Suppressor macrophage treated with lipopolysaccharide for 1 hour (primary cell): ENCODE data around the gene AKAP8.
A peak's percentile ranks its signal among the peaks of the same experiment; 100 is the strongest.
"Not testable (repeated sequence)": the region's sequence is repeated elsewhere in the genome, so short reads cannot be mapped to it uniquely, and the experiment has no call there.

Experiments used
- DNase-seq, 3 donors: peaks; one replicate each; pipeline ENCODE4 v3.0.0-alpha.2; 2020 to 2022

The AKAP8 gene

DNA sequence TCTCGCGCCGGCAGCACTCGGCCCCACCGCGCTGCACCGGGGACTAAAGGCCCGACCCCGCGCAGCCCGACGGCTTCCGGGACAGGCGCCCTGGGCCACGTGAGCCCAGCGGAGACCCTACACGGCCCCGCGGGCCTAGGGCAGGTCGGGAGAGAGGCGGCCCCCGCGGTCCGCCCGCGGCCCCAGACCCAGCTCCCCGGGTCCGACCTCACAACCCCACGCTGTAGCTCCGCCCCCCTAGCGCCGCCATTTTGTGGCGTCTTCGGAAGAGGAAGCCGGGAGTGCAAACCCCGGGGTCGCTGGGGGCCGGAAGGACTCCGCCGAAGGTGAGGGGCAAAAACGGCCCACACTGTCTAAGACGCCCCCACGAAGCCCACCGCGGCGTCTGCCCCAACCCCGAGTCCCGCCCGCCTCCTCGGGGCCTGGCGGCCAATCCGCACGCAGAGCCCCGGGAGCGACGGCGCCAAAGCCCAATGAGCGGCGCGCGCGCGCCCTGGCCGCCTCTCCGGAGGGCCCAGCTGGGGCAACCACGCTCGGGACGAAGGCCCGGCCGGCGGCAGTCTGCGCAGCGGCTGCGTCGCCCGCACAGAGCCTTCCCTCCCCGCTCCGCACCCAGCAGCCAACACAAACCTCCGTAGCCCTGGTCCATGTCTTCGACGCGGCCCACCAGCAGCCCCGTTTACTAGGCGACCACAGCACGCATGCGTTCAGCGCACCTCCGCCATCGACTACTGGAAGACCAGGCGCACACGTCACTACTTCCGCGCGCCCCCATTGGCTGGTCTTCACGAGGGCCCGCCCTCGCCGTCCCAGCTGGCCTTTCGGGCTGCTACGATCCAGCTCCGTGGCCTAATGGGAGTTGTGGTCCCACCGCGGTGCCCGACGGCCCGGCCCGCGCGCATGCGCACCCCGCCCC lies at the start of gene AKAP8:
TSS of gene AKAP8 (minus strand) at position 705 of the 916 bp plus-strand sequence. CDS start at position 649, 56 bp downstream.
- peak; percentile 99 to 100 (median 99) for DNase-seq

DNA sequence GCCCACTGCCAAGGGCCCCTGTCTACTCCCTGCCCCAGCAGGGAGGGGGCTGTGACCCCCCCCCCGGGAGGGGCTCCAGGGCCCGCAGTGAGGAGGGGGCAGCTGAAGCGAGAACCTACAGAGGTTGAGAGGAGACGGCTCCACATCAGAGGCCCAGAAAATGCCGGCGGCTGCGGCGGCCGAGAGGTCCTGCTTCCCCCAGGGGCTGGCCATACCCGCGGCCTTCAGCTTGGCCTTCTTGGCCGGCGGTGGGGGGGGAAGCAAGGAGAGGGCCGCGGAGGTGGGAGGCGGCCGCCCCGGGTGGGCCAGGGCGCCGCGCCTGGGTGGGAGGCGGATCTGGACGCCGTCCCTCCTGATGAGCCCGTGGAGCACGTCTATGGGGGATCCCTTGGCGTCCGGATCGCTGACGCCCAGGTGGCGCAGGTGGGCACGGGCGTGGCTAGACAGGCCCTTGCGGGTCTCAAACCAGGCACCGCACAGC lies 48.4 kb upstream of the AKAP8 start:
- DNase-seq, result no peak

DNA sequence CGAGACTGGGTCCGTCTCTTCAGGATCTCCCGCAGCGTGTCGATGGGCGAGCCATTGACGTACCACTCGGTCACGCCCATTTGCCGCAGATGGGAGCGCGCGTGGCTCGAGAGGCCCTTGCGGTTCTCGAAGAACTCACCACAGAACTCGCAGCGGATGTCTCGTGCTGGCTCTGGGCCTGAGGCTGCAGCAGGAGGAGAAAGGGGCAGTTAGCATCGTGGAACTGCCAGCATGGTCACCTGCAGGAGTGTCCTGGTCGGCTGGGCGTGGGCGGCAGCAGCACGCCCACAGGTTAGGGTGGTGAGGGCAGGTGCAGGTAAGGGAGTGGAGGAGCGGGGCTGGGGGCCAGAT lies 47.7 kb upstream of the AKAP8 start:
- no peak for DNase-seq

DNA sequence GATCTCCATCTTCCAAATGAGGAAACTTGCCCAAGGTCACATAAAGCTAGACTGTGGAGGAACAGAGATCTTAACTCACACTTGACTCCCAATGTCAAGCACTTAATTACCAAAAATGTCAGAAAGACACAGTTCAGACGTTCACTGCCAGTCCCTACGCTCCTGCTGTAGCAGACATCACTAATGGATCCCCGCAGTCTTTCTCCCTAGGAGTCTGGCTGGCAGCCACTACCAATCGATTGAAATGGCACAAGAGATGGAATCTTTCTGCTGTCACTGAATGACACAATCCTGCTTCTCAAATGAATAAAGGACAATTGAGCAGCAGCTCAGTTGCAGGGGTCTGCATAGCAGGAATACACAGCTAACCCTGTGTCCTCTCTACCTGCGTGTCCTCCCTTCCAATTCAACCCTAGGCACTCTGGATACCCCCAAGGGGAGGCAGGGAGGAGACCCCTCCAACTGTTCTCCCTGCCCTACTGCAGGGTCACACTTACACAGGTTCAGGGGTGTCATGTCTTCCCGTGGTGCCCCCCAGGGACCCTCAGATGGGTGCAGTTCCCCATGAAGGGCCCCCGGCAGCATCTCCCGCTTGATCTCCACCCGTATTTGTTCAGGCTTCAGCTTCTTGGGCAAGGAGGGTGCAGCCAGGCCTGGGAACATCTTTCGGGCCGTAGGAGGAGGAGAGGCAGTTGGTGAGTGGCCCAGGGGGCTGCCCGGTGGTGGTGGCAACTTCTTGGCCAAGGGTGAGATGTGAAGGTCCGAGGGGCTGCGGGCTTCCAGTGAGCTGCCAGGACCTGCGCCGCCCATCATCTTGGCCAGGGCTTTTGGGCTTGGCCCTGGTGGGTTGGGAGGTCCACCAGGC lies 47.1 kb upstream of the AKAP8 start:
- no peak for DNase-seq

DNA sequence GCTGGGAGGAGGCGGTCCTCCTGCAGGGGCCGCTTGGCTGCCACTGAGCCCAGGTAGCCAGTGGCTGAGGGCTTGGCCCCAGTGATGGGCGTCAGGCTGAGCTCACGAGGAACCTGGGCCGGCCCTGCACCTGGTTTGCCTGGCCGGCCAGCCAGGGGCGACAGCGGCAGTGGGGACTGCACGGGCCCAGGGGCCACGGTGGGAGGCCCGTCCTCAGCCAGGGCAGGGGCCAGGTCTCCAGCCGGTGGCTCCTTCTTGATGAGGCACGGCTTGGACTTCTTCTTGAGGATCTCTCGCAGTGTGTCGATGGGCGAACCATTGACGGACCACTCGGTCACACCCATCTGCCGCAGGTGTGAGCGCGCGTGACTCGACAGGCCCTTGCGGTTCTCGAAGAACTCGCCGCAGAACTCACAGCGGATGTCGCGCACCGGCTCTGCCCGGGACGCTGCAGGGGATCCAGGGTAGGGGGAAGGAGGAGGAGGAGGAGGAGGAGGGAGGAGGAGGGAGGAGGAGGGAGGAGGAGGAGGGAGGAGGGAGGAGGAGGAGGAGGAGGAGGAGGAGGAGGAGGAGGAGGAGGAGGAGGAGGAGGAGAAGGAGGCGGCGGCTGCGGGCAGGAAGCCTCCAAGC lies 45.8 kb upstream of the AKAP8 start:
- no peak for DNase-seq

DNA sequence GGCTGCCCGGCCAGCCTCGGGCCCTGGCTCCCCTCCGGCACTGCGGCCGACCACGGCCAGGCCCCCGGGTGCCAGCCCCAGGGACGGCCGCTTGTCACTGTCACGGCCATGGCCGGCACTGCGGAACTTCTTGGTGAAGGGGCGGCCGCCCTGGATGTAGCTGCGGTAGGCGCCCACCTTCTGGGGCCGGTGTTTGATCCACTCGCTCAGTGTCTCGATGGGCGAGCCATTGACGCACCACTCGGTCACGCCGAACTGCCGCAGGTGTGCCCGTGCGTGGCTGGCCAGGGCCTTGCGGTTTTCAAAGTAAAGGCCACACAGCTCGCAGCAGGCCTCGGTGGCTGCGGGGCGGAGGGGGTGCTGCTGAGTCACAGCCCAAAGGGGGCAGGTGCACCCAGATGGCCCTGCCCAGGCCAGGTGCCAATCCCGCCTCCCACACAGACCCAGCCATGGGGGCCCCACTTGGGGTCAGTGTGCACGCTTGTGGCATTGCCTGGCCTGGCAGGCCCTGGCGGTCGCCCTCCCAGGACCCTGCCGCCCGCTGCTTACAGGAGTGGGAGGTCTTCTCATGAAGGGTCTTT lies 45.2 kb upstream of the AKAP8 start:
- DNase-seq, result no peak

DNA sequence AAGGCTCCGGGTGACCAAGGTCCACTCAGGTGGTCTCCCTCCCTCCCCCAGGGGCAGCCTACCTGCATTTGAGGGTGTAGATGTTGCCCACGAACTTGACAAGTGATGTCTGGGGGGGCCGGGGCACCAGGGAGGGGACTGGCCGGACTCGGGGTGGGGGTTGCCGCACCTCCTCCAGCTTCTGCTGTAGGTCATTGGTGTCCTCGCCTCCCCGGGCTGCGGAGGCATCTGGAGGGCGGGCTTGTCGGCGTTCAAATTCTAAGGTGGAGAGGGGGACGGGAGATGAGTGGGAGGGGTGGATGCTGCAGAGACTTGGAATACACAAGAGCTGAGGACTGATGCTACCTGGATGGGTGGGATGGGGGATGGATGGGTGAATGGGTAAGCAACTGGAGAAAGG lies 44.5 kb upstream of the AKAP8 start:
- no peak for DNase-seq

DNA sequence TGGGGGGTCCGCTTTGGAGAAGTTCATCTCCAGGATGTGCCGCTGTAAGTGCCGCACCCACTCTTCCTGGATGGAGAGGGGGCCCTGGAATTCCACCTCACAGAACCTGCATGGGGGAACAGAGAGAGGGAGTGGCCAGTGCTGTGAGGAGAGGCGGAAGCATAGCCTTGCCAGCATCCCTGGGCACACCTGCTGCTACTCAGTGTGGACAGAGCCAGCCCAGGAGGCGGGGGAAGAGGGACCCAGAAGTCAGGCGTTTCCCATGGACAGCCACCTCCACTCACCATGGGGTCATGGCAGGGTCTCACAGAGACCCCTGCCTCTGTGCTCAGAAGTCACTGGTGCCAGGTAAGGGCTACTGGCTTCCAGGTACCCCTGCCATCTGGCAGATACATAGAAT lies 43.5 kb upstream of the AKAP8 start:
- no peak for DNase-seq

DNA sequence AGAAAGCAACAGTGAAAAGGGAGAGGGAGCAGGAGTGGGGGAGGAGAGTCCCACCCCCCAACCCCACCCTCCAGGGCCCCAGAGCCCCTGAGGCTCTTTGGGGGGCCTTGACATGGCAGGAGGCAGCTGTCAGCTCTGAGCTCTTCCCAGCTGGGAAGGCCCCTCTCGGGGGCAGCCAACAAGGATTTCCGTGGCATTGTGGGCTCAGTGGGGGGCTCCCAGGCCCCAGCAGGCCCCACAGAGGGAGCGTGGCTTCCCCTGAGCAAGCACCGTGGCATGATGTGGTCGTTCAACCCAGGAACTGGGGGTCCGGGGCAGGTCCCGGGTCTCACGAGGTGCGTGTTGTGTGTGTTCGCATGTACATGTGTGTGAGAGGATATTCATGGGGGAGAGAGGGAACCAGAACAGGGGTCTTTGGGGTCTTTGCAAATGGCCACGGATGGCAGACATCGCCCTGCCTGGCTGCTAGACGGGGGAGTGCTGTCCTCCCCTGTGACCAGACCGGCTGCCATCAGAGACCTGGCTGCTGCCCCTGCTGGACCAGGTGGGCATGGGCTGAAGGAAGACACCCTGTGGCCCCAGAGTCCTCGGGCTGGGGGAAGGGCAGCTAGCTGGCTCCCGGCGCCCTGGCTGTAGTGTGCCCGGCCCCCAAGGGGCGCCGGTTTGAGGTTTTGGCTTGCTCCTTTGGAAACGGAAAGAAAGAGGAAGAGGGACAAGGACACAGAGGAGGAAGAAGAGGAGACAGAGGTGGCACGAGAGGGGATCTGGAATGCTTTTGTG lies 42.9 kb upstream of the AKAP8 start:
- DNase-seq, result no peak

DNA sequence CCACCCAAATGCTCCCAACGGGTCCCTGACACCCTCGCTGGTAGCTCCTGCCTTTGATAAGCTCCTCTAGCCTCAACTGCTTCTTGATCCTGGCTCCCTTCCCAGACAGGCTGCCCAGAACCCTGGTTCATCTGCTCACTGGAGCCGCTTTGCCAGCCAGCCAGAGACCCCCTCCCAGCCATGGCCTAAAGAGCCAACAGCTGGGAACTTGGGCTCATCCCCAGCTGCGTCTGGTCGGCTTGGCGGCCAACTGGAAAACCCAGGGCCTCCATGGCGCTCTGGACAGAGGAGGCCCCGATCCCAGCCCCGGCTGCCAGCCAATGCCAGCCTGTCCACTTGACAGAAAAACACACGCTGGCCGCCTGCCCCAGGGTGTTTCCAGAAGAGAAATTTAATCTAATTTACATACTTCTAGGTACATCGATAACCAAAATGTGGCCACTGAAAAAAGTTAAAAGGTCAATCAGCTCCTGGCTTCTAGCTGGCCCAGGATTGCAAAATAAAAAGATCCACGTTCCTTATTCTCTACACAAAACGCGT lies 42.2 kb upstream of the AKAP8 start:
- no peak for DNase-seq

DNA sequence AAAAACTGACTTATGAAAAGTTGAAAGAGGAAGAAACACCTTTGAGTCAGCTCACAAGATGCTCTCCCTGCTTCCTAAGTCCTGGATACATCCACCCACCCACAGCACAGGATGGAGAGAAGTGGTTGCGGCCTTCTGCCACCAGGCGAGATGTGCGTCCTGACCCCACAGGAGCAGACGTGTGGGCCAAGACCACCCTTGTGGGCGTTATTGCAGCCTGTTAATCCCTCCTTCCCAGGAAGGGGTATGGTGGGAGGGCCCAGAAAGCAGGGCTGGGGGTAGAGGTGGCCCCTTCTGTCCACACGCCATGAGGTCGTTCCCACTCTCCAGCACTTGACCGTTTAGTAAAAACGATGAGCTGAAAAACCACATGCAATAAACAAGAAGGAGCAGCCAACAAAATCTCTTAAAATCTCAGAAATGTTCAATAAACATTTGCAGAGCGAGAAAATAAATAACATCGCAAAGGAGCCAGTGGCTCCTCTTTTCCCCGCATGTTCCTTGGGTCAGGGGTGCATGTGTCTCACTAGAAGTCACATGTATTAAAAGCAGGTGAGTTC lies 41.6 kb upstream of the AKAP8 start:
- no peak for DNase-seq

DNA sequence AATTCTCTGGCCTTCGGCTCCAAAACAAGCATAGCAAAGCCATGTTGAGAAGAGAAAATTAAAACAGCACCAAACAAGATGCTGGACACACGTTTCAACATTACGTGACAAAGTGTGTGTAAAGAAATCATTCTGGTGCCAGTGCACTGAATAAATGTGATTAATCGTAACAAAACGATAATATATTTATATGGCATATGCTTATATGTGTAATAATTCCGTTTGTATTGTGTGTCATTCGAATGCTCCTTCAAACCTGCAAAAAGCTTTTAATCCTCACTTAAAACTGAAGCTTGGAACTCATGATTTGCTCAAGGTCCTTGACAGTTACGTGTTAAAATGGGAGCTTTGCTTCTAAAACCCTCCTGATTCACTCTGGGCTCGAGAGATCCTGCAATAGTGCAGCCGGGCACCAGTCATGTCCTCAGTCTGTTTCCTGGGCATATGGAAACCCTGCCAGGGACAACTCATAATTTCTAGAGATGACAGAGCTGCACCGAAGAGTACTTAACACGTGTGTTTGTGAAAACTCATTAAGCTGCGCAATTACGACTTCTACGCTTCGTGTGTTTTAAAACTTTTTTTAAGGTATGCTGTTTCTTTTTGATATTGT lies 39.9 kb upstream of the AKAP8 start:
- DNase-seq, result peak in 2 of 3 donors; percentile 14 to 23

DNA sequence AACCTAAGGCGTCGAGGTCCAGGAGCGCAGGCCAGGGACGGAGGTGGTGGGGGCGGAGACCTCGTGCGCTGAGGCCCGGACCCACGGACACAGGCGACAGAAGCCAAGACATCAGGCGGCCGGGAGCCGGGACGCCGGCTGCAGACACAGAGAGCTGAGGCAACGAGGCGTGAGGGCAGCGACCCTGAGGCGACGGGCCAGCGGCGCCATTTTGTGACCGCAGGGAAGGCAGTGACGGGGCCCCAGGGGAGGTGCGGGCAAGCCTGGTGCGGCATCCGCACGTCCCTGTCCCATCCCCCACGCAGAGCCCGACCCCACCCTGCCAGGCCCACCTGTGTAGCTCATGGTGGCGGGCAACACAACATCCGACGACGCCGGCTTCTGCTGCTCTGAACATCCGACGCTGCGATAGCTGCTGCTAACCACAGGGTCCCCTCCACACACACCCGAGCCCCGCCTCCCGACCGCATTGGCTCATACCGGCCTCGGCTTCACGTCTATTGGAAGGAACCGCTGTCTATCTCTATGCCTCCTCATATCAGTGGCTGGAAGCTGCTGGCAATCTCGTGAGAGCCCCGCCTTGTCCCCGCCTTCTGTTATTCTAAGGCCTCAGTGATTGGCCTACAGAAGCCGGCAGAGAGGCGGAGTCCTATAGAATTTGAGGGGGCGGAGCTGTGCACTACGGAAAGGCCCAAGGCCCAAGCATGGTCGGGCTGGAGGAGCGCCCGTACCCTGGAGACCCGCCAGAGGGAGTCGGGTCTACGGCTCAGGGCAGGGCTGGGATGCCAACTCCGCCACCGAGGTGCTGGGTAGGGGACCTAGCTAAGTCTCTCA lies 39.2 kb upstream of the AKAP8 start, which contains the start of gene AKAP8L:
TSS of gene AKAP8L (minus strand) at position 410 of the 834 bp plus-strand sequence. CDS start at position 345, 65 bp downstream.
- DNase-seq, result peak; percentile 99 to 100 (median 99)

DNA sequence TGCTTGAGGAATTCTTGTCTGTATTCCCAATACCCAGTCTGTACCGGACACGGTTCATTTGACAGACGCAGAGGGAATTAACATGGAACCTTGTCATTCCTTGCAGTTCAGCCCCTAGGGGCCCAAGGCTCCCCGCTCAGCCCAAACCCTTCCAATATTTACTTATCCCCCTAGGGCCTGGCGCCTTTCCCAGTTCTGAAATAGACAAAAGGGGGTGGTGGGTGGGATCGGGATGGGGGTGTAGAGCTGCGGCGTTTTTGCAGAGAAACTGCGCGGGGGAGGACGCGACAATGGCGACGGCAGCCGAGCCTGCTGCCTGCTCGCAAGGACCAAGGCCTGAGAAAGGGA lies 38.6 kb upstream of the AKAP8 start:
- DNase-seq, result peak in 1 of 3 donors; percentile 33

DNA sequence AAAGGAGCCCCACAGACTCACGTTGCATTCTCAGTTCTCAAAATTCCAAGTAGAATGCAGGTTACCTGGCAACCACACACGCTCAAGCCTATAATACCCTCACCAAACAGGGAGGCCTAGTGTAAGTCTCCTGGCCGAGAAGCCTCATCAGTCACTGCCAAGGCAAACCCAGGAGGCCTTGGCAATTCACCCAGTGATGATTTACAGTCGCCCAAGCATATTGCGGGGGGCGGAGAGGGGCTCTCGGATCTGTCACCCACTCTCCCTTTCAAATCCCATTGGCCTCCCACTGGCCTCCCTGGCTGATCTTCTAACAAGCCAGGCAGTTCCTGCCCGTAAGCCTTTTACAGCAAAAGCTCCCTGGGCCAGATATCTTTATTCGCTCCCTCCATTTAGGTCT lies 38.1 kb upstream of the AKAP8 start:
- DNase-seq, result peak in 1 of 3 donors; percentile 15

DNA sequence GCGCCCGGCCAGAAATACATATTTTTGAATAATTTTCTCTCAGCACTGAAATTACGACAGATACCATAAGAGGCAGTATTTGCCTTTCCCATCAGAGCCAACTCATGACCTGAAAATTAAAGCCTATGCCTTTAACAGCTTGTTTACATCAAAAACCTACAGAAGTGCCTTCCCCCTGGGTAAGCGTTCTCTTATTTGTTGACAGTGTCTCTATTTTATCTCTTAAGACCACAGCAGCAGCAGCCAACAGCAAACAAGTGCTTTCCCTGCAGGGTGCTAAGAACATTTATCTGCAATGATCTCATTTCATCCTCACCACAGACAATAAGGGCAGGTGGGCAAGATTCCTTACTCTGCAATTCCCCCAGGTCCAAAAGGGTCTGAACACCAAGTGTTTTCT lies 33.2 kb upstream of the AKAP8 start:
- no peak for DNase-seq

DNA sequence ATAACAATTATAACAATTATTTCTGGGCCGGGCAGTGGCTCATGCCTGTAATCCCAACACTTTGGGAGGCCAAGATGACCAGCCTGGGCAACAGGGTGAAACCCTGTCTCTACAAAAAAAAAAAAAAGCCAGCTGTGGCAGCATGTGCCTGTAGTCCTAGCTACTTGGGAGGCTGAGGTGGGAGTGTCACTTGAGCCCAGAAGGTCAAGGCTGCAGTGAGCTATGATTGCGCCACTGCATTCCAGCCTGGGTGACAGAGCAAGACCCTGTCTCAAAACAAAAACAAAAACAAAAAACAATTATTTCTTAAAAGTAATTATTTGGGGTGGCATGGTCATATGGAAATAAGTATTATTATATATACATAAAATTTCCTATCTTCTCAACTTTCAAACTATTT lies 31.8 kb upstream of the AKAP8 start:
- not testable (repeated sequence) for DNase-seq

DNA sequence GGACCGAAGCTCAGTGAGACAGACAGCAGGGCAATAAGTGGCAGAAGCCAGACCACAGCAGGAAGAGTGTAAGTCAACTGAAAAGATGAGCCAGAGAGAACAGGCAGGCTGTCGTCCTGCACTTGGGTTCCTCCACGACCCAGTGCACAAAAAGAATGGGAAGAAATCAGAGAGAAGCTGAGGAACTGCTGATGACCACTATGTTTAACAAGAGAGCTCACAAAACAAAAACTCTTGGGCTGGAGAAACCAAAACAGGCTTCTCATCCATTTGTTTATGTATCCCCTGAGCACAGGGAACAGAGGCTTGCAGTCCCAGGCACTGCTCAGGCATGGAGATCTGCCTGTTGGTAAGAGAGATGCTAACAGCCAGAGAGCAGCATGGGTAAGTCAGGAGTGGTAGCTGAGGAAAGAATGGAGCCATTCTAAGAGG lies 25.2 kb upstream of the AKAP8 start:
- no peak for DNase-seq

DNA sequence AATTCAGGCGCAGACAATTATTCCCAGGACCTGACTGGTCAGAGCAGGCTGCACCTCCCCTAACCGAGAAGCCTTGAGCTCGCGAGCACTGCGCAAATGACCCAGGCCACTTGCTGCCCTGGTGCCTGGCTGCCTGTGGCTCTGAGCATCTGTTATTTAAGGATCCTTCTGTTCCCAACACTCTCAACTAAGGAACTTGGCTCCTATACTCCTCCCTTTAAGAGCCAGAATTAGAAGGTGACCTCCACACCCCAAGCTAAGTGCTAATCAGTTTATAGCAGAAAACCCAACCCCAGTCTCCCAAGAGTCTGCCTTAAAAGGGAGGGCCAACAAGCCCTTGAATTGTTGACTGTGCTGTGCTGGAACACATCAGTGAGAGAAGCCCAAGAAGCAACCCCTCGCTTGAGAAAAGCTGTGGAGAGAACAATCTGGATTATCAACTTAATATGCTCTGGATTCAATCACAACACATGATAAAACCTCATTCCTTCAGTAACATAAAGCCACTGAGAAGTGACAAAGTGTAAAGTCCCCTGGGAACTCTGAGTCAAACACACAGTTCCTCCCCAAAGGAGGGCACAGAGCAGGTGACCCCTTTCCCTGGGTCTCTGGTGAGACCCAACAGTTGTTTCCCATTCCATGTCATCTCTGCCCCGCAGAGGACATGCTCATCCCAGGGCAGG lies 24.7 kb upstream of the AKAP8 start:
- no peak for DNase-seq
